ENCODE results near the gene PDSS1.

DNA sequence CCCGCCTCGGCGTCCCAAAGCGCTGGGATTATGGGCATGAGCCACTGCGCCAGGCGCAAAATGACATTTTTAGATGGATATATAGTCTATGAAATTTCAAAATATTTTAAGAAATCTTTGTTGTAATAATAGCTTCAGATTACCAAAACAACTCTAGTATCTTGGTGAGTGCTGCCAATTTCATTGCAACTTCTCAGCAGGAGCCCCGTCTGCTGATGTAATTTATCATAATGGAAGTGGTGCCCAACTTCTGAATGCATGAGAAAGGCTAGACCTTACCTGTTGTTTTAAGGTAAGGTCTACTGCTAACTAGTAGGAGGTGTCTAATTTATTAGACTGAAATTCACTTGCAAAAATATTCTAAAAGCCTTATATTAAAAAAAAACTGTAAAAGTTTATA is 20.0 kb downstream of the PDSS1 start:
- TF ChIP-seq POLR2A (IDR thresholded peaks at IDR 0.05) (no peak), EP300 (IDR thresholded peaks at IDR 0.05) (no peak)
- TF ChIP-seq, protein P1, sequence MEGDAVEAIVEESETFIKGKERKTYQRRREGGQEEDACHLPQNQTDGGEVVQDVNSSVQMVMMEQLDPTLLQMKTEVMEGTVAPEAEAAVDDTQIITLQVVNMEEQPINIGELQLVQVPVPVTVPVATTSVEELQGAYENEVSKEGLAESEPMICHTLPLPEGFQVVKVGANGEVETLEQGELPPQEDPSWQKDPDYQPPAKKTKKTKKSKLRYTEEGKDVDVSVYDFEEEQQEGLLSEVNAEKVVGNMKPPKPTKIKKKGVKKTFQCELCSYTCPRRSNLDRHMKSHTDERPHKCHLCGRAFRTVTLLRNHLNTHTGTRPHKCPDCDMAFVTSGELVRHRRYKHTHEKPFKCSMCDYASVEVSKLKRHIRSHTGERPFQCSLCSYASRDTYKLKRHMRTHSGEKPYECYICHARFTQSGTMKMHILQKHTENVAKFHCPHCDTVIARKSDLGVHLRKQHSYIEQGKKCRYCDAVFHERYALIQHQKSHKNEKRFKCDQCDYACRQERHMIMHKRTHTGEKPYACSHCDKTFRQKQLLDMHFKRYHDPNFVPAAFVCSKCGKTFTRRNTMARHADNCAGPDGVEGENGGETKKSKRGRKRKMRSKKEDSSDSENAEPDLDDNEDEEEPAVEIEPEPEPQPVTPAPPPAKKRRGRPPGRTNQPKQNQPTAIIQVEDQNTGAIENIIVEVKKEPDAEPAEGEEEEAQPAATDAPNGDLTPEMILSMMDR (IDR thresholded peaks at IDR 0.05), result no peak

Measured in stomach (tissue), 4 donors.